Skeletal muscle cell (primary cell): ENCODE measurements around the gene C1QTNF1.

ENCODE experiments used
- DNase-seq: peaks from one replicate; pipeline ENCODE4 v3.0.0-alpha.2; 2010; ENCODE audit warnings: low read depth
- H3K4me3 ChIP-seq: 2 replicates; pipeline ENCODE4 v1.5.1; 2011; ENCODE audit warnings: low read depth, mild to moderate bottlenecking, control low read depth, low read length, moderate library complexity

Gene C1QTNF1, protein sequence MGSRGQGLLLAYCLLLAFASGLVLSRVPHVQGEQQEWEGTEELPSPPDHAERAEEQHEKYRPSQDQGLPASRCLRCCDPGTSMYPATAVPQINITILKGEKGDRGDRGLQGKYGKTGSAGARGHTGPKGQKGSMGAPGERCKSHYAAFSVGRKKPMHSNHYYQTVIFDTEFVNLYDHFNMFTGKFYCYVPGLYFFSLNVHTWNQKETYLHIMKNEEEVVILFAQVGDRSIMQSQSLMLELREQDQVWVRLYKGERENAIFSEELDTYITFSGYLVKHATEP

DNA sequence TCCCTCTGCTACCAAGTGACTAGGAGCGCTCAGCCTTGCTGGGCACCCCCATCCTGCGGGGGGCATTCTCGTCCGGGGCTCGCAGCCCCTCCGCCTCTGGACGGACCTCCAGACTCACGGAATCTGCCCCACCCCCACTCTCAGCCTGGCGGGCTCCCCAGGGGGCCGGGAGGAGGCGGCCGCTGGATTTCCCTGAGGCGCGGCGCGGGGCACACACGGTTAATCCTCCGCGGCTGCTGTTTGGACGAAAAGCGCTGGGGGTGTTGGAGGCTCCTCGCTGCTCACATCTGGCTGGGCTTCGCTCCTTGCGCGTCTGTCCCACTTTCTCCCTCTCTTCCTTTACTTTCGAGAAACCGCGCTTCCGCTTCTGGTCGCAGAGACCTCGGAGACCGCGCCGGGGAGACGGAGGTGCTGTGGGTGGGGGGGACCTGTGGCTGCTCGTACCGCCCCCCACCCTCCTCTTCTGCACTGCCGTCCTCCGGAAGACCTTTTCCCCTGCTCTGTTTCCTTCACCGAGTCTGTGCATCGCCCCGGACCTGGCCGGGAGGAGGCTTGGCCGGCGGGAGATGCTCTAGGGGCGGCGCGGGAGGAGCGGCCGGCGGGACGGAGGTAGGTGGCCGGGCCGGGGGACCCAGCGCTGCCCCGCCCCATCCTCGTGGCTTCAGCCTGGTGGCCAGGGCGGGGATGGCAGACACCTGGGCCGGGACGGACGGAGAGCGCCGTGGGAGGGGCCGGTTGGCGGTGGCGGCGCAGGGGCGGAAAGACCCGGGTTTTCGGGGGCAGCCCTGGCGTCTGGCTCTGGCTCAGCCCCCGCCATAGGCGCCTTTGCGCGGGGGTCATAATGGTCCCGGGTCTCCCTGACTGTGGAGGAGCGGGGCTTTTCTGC, at the start of gene C1QTNF1:
Gene C1QTNF1 (plus strand): TSS at position 284 of the 886 bp plus-strand sequence. CDS start 19,800 bp downstream, outside the sequence.
- H3K4me3 ChIP-seq, result peak within 1 kb of the TSS; percentile 63
- DNase-seq, result no peak

DNA sequence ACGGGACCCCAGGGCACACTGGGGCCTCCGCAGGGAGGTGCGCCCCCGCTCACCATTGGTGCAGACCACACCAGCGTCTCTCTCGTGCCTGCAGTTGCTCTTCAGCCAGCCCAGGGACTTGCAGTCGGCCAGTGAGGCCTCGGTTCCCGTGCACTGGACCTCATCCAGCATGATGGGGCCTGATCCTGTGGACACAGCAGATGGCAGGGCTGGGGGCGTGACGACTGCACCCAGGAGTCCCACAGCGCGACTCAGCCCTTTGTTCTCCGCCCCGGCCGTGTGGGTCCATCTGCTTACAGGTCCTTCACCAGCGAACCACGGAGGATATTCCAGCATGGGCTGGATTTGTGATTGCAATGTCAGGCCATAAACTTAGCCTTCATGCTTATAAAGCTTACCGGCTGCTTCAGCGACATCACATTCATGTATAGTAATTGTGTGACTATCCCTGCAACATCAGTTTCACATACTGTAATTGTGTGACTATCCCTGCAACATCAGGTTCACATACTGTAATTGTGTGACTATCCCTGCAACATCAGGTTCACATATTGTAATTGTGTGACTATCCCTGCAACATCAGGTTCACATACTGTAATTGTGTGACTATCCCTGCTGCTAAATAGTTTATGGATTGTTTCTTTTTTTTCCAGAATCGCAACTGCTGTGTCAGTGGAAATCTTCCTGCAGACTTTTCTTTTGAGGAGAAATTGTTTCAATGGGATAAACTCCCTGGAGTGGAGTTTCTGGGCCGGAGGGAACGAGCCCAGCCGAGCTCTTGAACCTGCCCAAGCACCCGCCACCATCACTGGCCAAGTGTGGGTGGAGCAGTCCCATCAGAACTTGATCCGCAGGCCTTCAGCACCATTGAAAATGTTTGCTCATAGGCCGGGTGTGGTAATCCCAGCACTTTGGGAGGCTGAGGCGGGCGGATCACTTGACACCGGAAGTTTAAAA, 49.1 kb upstream of the C1QTNF1 start:
- H3K4me3 ChIP-seq, result peak overlapping the region; percentile 7
- peak; percentile 69 for DNase-seq

DNA sequence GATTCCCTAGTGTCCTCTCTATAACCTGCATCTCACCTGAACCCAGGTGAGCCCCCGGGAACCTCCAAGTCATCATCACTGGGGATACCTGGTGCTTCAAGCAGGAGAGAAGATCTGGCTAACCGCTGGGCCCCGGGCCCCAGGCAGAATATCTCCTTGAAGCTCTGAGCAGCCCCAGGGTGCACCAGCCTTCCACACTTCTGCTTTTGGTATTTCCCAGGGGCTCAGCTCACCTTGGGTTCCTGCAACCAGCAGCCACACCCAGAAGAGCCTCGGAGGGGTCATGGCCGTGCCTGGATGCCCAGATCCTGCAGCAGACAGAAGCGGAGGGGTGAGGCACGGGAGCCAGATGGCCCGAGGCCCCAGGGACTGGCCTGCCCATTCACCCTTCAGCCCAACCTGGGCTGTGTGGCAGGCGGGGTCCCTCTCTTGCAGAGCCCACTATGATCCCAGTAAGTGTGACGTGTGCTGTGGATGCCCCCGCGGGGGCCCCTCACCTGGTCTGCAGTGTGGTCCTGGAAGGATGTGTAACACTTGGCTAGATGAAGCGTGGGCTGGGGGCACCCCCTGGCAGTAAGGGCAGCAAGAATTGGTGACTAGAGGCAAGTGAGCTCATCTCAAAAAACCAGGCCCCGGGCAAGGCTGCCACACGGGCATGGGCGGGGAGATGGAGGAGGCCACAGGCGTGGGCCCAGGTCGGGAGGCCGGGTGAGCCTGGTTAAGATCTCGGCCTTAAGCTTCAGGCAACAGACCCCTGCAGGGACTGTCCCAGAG, 46.9 kb upstream of the C1QTNF1 start:
- no peak overlapping the region for H3K4me3 ChIP-seq
- no peak for DNase-seq

DNA sequence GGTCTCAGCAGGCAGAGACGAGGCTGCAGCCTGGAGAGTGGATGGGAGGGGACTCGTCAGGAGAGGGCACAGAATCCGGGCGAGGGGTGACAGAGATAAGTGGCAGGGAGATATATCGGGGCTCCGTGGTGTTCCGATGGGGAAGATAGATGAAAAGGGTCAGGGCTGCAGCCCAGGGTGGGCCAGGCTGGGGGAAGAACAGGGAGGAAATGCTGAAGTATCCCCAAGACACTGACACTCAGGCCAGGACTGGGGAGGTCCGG, 46.4 kb upstream of the C1QTNF1 start:
- no peak overlapping the region for H3K4me3 ChIP-seq

DNA sequence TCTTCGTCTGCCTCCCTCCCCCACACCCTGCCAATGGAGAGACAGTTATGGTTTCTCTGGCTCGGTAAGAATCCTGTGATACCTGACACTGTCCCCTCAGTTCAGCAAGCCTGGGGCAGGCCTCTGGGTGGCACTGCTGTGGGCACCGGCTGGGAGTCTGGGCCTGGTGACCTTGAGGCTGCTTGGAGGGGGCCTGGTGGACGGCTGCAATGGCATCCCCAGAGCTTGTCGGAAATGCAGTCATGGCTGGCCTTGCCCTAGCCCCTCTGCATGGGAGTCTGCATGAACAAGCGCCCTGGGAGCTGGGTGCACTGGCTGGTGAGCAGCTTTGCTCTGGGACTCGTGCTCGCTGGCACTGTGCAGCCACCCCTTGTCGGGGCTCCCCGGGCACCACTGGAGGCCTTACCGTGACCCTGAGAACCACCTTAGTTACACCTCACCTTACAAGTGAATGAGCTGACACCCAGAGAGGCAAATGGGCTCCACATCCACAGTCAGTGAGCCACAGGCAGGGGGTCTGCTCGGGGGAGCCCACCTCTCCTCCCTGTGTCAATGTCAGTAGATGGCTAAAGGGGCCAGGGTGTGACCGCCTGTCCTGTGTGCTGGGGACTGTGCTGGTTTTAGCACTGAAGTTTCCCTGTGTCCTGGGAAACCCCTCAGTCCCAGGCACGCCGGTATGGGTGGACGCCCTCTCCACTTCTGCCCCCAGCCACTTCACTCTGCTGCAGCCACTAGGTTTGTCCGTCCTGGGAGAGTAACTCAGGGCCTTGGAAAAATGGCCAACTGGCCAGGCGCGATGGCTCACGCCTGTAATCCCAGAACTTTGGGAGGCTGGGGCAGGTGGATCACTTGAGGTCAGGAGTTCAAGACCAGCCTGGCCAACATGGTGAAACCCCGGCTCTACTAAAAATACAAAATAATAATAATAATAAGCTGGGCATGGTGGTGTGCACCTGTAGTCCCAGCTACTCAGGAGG, 45.7 kb upstream of the C1QTNF1 start:
- DNase-seq, result no peak
- H3K4me3 ChIP-seq, result no peak overlapping the region

More for the DNA sequence above, 46.4 kb upstream of the C1QTNF1 start:
- DNase-seq, result no peak

DNA sequence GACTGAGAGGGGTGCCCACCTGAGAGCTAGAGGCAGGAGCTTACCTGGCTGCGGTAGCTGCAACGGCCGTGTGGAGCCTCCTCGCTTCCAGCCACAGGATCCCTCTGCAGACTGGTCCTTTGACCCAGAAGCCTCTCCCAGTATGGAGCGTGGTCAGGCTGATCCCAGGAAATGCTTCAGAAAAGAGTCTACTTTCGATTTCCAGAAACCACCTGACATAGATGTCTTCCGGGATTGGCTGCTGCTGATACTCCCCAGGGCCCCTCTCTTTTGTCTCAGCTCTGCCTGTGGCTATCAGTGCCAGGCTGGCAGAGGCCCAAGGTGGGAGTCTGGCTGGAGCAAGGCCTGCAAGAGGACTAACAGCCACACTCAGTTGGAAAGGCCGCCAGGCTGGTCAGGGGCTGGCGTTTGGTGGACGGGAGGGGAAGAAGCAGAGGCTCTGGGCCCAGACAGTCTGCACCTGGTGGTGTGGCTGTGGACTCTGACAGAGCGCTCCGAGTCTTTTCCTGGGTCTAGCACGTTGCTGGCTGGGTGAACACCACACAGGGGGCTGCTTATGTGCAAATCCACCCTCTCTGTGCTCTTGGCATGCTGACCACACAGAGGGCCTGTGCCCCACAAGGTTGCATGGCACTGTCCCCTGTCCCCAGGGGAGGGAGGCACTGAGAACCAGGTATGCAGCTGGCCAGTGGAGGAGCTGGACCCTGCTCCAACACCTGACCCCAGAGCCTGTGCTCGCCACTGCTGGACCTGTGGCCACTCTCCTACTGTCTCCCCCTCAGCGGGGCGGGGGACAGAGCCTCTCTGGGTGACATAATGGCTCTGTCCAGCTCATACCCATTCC, 44.0 kb upstream of the C1QTNF1 start, which contains the start of gene LGALS3BP:
Gene LGALS3BP (minus strand): TSS at position 144 of the 844 bp plus-strand sequence. CDS start 2,732 bp downstream, outside the sequence.
- H3K4me3 ChIP-seq, result peak within 1 kb of the TSS; percentile 12
- DNase-seq, result peak; percentile 46

DNA sequence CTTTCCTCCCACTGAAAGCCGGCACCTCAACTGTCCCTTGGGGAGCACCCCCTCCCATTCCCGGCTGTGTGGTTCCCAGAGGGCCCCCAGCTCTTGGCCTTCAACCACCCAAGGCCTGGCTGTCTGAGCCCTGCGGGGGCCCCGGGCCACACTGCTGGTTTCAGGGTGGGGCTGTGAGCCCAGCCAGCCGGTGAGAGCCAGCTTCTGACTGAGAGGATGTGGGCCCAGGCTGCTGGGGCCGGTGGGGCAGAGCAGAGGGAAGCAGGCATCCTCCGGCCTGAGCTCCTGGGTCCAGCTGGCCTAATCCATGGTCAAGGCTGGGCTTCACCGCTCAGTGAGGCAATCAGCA, 43.4 kb upstream of the C1QTNF1 start:
- no peak overlapping the region for H3K4me3 ChIP-seq
- DNase-seq, result no peak

DNA sequence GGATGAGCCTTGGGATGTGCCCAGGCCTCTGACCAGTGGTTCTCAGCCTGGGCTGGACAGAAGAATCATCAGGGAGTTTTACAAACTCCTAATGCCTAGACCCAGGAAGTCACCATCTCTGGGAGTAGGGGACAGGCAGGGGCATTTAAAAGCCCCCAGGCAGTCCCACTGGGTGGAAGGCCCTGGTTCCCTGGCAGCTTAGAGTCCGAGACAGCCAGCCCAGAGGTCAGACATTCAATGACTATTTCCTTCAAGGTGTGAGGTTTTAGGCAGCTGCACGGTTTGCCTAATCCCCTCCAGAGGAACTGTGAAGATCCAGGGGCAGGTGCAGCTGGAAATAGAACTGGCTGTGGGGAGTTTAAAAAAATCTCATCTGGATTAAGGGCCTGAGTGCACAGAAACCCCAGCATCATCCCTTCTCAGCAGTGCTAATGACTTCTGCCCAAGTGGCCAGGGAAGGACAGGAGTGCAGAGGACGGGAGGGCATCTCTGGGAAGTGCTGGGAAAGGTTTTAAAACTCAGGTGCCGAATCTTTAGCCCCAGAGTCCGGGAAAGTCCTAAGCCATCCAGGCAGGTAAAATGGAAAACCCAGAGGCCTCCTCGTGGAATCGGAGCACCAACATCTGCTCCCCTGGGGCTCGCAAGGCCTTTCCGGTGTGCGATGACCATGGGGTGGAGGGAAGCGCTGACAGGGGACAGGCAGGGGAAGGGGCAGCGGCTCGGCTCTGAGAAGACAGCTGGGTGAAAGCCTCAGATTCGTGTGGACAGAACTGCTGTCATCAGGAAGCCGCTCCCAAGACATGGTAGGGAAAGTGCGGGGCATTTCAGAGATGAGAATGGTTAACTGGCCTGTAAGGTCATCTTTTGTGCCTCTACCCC, 42.7 kb upstream of the C1QTNF1 start:
- H3K4me3 ChIP-seq, result no peak overlapping the region
- DNase-seq, result no peak

DNA sequence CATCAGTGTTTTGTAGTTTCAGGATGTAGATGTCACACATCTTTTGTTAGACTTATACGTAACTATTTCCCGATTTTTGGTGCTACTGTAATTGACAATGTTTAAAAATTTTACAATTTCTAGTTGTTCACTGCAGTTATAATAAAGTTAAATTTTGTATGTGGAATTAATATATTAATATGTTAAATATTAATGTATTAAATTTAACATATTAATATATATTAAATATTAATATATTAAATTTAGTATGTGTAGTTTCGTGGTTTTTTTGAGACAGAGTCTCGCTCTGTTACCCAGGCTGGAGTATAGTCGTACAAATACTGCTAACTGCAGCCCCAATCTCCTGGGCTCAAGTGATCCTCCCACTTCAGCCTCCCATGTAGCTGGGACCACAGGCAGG, 38.6 kb upstream of the C1QTNF1 start:
- H3K4me3 ChIP-seq, result no peak overlapping the region
- DNase-seq, result no peak

DNA sequence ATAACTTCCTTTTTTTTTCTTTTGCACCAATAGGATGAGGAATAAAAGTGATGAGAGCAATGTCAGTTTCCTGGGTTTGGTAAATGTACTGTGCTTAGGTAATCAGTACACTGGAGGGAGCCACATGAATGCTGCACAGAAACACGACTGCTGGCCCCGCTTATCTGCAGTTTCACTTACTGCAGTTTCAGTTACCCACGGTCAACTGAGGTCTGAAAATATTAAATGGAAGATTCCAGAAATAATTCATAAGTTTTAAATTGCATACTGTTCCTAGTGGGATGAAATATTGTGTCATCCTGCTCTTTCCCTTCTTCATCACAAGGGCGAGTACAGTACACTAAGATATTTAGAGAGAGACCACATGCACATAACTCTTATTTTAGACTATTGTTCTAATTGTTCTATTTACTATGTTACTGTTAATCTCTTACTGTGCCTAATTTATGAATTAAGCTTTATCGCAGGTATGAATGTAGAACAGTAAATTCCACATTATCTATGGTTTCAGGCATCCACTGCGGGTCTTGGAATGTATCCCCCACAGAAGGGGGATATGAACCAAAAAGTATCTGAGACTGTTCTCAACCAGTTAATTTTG, 37.8 kb upstream of the C1QTNF1 start:
- H3K4me3 ChIP-seq, result peak overlapping the region; percentile 33
- DNase-seq, result no peak

DNA sequence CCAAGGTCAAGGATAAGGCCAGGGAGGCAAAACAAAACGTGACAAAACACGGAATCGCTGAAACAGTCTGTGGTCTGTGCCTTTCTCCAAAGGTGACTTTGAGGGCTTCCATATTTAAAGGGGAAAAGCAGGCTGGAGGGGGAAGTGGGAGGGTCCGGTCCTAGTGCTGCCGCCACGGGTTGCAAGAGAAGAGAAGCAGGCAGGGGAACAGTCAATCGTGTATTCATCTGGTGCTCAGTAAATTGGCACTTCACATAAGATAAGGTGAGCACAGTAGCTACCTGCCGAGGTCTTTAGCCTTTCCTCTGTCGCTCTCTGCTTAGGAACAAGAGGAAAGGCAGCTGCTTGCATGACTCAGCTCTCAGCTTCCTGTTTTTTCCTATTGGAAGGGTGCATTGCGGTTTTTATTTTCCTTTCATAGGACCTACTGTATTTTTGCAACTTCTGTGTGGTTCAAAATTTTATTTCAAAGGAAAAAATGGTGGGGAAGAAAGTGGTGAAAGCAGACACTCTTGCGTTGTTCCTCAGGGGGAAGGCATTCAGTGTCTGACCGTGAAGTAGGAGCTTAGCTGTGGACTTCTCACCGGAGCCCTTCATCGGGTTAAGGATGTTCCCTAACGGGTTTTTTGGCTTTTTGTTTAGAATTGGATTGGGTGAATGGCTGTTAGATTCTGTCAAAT, 37.2 kb upstream of the C1QTNF1 start:
- no peak for DNase-seq
- peak overlapping the region; percentile 33 for H3K4me3 ChIP-seq

DNA sequence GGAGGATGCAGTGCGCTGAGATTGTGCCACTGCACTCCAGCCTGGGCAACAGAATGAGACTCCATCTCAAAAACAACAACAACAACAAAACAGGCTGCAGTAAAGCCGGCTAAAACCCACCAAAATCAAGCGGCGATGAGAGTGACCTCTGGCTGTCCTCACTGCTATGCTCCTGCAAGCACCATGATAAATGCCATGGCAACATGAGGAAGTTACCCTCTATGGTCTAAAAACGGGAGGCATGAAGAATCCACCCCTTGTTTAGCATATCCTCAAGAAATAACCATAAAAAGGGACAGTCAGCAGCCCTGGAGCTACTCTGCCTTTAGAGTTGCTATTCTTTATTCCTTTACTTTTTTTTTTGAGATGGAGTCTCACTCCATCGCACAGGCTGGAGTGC, 35.8 kb upstream of the C1QTNF1 start:
- no peak overlapping the region for H3K4me3 ChIP-seq
- no peak for DNase-seq

DNA sequence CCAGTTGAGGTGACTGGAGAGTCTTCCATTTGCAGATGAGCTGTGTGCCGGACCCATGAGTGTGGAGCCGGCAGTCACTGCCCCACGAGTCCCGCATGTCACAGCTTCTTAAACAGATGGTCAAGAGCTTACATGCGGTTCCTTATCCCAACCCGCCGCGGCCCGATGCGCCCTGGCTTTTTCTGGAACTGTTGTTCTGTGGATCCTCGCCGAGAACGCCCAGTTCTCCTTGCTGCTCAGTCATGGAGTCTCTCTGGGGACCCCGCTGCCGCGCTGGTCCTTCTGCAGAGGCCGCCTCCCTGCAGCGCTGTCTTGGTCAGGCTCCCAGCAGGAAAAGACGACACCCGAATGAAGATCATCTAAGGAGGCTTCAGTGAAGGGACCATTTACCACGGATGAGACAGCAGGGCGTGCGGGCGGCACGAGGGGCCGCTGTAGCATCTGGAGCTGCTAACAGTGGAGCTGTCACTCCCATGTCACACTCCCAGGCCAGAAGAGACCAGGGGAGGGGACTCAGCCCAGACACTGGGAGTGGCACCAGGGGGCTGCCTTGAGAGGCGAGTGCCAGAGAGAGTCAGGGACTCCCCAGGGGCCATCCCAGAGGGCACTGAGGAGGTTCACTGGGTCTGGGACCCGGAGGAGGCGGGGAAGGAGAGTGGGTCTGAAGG, 33.5 kb upstream of the C1QTNF1 start:
- H3K4me3 ChIP-seq, result no peak overlapping the region
- no peak for DNase-seq

DNA sequence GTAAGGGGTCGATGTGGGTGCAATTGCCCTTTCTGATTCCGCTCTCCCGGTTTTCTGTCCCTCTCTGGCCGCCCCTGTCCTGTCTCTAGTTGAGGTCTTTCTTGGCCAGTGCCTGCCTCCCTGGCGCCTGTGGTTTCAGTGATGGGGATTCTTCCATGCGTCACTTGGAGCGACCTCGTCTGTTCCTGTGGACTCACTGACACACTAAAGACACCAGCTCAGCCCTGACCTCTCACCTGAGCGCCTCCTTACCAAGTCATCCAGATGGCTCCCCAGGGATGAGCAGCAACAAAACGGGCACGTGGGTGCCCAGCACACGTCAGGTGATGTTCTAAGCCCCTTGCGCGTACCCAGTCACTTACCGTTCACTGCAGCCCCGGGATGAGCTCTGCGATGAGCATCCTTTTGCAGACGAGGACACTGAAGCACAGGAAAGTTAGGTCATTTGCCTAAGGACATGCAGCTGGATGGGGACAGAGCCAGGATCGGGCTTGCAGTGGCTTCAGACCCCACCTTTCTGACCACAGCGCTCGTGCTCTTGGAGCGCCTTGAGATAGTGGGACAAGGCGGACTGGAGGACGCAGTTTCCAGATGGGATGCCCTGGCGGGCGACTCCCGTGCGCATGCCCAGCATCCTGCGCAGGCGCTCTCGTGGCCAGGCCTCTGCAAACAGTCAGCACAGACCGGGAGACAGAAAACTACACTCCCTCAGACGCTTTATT, 32.8 kb upstream of the C1QTNF1 start:
- H3K4me3 ChIP-seq, result no peak overlapping the region
- no peak for DNase-seq
